GM19023 (cell line): ENCODE data around the gene PALLD.

Experiments used
- ATAC-seq: cut with Tn5 transposase; IDR thresholded peaks from one replicate; pipeline ENCODE4 v1.9.1; 2021; ENCODE audit warnings: mild to moderate bottlenecking, moderate library complexity; ENCODE audit not compliant: unreplicated experiment

PALLD gene

GRCh38 chr4:168839758-168840391, 343.0 kb downstream of the PALLD start:
- no peak for ATAC-seq

GRCh38 chr4:168840392-168840763, 343.5 kb downstream of the PALLD start:
- ATAC-seq: no peak

- no peak for ATAC-seq
Measured at GRCh38 chr4:168841000-168841671, 344.3 kb downstream of the PALLD start.

DNA sequence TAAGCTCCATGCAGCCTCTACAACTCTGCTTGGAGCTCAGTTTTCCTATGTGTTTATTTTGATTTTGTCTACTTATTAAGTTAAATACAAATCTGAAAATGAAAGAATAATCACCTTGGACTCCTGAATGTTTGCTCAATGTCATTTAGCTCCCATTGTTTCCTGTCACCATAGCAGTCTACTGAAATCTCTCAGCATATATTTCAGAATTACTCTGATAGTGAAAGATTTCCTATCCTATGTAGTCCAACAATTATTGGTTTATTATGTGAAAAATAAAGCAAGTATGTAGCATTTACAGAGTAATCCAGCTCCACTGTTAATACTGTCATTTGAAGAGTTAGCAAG, 344.8 kb downstream of the PALLD start:
- no peak for ATAC-seq

- no peak for ATAC-seq
Measured at GRCh38 chr4:168842186-168842585, 345.3 kb downstream of the PALLD start.

GRCh38 chr4:168843635-168844034, 346.8 kb downstream of the PALLD start:
- ATAC-seq: no peak

- ATAC-seq: no peak
Measured at GRCh38 chr4:168844353-168845049, 347.6 kb downstream of the PALLD start.

DNA sequence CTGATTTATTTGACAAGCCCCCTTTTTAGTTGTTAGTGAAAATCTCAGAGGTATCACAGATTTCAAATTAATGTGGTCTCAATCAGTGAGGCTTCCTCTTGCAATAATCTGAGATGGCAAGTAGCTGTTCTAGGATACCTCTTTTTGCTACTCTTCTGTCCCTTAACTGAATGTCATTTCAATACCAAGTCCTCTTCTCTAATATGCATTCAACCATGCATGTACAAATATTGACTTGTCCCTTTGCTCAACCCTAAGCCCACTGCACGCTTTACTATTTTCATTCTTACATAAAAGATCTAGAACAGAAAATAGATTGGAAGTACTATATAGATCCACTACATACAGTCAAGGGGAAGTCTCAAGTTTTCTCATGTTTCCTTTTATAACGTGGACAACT, 349.0 kb downstream of the PALLD start:
- no peak for ATAC-seq

- ATAC-seq: no peak
Measured at GRCh38 chr4:168846414-168846813, 349.6 kb downstream of the PALLD start.

- peak; percentile 40 for ATAC-seq
Measured at GRCh38 chr4:168847771-168848502, 351.1 kb downstream of the PALLD start.

DNA sequence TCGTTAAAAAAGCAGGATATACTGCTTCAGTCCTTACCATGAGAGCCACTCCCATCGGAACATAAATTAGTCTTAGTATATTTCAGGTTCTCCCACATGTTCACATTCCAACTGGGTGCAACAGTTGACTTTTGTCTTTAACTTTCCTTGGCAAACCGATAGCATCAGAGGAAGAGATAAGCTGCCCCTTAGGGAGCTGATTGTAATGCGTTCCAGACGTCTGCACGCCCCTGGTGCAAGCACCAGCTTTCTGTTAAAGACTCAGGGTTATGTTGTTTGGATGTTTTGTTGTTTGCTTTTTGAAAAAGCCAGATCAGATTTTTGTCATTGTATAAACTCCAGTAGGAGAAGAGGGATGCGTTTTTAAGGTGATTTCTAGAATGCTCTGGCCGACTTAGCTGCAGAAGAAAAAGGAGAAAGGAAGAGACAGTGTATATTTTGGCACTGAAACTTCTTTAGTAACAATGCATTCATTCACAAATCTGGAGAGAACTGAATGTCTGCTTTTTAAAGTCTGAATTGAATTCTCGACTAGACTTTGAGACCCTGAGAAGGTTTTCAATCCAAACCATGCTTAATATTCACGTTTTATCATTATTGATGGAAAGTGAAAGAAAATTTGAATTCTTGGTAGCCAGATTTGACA, 352.3 kb downstream of the PALLD start:
- ATAC-seq: no peak

DNA sequence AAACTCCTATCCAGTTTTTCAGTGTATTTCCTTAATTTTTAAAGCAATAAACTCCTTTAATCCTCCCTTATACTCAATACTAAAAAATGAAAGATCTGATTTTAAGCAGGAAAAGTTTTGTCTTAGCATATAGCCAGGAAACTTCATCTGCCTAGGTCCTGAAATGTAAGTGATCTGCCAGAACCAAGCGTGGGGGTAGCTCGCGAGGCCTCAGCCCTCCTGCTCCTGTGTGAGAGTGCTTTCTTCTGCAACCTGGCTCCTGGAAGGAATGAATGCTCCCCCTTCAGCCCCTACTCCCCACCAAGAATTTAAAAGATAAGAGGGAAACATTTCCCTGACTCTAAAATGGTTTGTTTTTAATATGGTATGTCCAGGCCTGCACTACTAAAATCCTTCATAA, 353.1 kb downstream of the PALLD start:
- no peak for ATAC-seq

DNA sequence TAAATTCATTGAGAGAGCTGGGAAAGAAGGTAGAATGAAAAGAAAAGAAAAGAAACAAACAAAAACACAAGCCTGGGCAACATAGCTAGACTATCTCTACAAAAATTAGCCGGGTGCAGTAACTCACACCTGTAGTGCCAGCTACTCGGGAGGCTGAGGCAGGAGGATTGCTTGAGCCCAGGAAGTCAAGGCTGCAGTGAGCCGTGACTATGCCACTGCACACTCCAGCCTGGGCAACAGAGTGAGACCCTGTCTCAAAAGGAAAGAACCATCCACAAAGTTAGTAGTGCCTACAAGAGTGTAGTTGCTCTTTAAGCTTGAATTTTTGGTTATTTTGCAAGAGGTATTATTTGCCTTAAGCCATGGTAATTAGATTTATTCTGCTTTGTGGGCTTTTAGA, 355.5 kb downstream of the PALLD start:
- ATAC-seq: no peak

GRCh38 chr4:168852933-168853713, 356.3 kb downstream of the PALLD start:
- ATAC-seq: peak; percentile 64

DNA sequence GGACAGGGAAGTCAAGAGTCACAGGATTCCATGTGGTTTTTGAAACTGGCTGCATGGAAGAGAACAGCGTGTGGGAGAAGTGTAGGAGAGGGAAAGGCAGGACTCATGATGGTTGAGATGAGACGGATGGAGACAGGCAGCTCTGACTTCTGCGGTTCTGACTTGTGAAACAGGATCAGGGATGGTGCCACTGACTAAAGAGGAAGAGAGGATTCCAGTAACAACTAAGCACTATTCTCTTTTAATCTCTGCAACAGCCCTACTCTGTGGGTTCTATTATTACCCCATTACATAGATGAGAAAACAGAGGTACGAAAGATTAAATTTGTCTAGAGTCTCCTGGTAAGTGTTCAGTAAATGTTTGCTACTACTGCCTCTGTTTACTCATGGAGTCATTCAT, 356.9 kb downstream of the PALLD start:
- ATAC-seq: peak; percentile 40

DNA sequence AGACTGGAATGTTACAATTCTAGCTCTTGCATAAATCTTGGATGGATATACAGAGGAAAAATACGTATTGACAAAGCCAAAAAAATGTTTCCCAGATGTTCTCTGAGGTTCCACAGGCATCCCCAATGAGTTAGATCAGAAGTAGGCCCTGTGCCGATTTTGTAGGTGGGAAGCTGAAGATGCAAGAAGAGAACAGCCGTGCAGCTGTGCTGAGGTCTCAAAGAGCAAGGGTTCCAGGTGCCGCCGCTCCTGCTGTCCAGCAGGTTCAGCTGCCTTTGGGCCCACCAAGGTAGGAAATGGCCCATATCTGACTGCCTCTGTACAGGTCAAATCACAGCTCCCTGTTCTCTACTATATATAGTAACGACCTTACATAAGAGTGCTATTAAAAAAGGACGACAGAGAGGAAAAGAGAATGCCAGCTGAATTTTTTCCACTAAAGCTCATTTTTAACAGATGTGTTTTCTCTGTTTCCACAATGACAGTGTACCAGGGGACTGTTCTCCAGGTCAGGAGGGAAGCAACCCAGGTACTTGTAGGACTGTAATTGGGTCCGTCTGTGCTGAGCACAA, 357.6 kb downstream of the PALLD start:
- no peak for ATAC-seq

DNA sequence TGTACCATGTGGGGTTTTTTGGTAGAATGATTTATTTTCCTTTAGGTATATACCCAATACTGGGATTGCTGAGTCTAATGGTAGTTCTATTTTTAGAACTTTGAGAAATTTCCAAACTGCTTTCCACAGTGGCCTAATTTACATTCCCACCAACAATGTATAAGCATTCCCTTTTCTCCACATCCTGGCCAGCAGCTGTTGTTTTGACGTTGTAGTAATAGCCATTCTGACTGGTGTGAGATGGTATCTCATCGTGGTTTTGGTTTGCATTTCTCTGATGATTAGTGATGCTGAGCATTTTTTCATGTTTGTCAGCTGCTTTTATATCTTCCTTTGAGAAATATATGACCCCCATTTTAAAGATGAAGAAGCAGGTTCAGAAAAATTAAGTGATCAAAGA, 359.5 kb downstream of the PALLD start:
- ATAC-seq: no peak

- no peak for ATAC-seq
Measured at GRCh38 chr4:168857009-168857408, 360.2 kb downstream of the PALLD start.

GRCh38 chr4:168857546-168858314, 360.9 kb downstream of the PALLD start:
- no peak for ATAC-seq
